ENCODE data around the gene ITPA.
"Not testable (repeated sequence)": the region's sequence is repeated elsewhere in the genome, so short reads cannot be mapped to it uniquely, and the experiment has no call there.

The ITPA gene

DNA sequence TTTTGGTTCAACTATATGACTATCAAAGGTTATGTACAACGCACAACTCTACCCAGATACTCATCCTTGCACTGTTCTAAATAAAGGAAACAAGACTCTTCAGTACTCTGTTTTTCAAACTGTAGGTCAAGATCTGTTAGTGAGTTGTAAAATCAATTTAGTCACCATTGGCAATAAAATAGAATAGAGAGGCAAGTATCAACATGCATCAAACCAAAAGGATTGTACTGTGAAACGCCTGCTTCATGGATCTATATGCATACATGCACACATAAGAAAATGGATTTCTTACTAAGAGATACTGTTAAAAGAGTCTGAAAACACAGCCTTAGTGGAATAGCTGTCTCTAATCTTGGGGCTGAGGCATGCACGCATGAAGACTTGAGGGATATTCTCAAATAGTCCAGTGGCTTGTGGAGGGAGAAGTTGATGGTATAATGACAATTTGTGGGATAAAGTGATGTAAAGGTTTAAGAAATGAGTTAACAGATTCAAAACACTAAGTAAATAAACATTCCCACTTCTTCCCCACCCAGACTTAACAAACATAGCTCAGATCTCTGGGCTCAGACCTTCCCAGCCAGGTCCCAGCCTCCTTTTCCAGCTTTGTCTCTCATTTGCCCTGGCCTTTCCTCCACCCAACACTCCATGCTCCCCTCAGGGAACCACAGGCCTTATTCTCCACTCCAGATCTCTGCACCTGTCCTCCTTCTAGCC, 25.2 kb upstream of the ITPA start:
- no peak for FAIRE-seq
- no peak for DNase-seq (ENCODE audit: insufficient read length, low spot score)
- TF ChIP-seq POLR2A (IDR thresholded peaks at IDR 0.05; ENCODE audit: low read depth, low read length), result no peak

DNA sequence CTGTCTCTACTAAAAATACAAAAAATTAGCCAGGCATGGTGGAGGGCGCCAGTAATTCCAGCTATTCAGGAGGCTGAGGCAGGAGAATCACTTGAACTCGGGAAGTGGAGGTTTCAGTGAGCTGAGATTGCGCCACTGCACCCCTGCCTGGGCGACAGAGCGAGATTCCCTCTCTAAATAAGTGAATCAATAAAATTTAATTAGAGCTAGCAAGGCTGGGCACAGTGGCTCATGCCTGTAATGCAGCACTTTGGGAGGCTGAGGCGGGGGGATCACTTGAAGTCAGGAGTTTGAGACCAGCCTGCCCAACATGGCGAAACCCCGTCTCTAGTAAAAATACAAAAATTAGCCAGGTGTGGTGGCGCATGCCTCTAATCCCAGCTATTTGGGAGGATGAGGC, 21.4 kb upstream of the ITPA start:
- not testable (repeated sequence) for FAIRE-seq; DNase-seq (ENCODE audit: insufficient read length, low spot score)

DNA sequence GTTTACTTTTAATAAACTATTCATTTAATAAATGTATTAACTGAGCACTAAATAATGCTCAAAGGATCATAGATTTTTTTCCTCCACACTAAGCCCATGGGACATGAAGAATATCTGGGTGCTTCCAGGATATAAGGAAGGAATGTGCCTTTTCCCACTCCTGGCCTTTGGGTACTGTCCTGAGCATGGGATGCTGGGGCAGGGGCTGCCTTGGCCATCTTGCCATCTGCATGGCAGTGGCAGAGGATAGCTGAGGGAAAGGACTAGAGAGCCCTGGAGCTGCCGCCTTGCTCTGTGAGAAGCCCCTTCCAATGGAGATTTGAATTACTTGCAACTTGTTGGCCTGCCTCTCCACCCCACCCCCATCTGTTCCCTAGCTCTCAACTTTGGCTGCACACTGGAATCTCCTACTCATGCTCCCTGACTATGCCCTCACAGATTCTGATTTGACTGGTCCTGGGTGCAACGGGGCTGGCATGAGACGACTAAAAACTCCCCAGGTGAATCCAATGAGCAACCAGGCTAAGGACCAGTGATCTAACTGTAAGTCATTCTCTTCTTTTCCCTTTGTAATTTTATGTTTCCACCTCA, 20.4 kb upstream of the ITPA start:
- FAIRE-seq (no peak), DNase-seq (ENCODE audit: insufficient read length, low spot score) (no peak)
- no peak for TF ChIP-seq POLR2A (IDR thresholded peaks at IDR 0.05; ENCODE audit: low read depth, low read length)

- DNase-seq (ENCODE audit: insufficient read length, low spot score) (no peak), FAIRE-seq (no peak)
- no peak for TF ChIP-seq POLR2A (IDR thresholded peaks at IDR 0.05; ENCODE audit: low read depth, low read length)
Observed at GRCh38 chr20:3189561-3190131, 19.7 kb upstream of the ITPA start.

DNA sequence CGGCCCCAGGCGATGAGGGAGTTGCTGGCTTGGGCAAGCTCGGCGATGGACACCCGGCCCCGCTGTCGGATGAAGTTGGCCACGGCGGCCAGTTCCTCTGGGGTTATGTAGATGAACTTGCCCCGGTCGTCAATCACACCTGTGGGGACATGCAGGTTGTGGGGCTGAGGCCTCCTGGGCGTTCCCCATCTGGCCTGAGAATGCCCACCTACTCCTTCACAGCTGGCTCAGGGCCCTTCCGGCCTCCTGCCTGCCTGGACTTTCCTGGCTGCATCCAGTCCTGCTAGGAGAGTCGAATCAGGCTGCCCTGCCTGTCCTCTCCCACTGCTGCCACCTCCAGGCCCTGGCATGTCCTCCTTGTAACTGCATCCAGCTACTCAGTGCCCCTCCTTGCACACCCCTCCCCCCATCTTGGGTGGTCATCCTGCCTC, 18.6 kb upstream of the ITPA start:
- TF ChIP-seq POLR2A (IDR thresholded peaks at IDR 0.05; ENCODE audit: low read depth, low read length), result no peak
- no peak for FAIRE-seq
- no peak for DNase-seq (ENCODE audit: insufficient read length, low spot score)

- no peak for FAIRE-seq
- no peak for DNase-seq (ENCODE audit: insufficient read length, low spot score)
- TF ChIP-seq POLR2A (IDR thresholded peaks at IDR 0.05; ENCODE audit: low read depth, low read length), result no peak
Observed at GRCh38 chr20:3192226-3193015, 16.9 kb upstream of the ITPA start.

- no peak for TF ChIP-seq POLR2A (IDR thresholded peaks at IDR 0.05; ENCODE audit: low read depth, low read length)
- DNase-seq (ENCODE audit: insufficient read length, low spot score) (no peak), FAIRE-seq (no peak)
Observed at GRCh38 chr20:3193806-3194616, 15.3 kb upstream of the ITPA start.

- TF ChIP-seq POLR2A (IDR thresholded peaks at IDR 0.05; ENCODE audit: low read depth, low read length), result no peak
- FAIRE-seq, result no peak
- DNase-seq (ENCODE audit: insufficient read length, low spot score), result no peak
Observed at GRCh38 chr20:3194617-3195280, 14.5 kb upstream of the ITPA start.

- DNase-seq (ENCODE audit: insufficient read length, low spot score), result no peak
Observed at GRCh38 chr20:3195590-3196237, 13.6 kb upstream of the ITPA start.

DNA sequence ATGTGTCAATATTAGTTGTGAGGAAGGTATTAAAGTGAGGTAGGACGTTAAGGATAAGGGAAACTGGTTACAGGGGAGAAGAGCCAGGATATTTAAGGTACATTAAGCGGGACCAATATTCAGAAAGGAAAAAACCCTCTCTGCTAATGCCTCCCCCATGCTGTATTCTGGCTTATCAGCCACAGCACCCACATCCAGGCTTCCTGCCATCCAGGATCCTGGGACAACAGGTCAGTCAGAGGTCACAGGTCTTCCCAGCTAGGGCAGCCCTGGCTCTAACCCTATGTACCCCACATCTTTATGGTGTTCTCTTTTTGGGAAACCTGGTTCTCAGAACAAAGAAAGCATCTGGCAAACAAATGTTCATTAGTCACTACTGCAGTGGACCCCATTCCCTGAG, 10.1 kb upstream of the ITPA start:
- DNase-seq (ENCODE audit: insufficient read length, low spot score), result no peak
- no peak for TF ChIP-seq POLR2A (IDR thresholded peaks at IDR 0.05; ENCODE audit: low read depth, low read length)
- FAIRE-seq, result no peak

More at GRCh38 chr20:3195590-3196237, 13.6 kb upstream of the ITPA start:
- no peak for FAIRE-seq
- TF ChIP-seq POLR2A (IDR thresholded peaks at IDR 0.05; ENCODE audit: low read depth, low read length), result no peak

DNA sequence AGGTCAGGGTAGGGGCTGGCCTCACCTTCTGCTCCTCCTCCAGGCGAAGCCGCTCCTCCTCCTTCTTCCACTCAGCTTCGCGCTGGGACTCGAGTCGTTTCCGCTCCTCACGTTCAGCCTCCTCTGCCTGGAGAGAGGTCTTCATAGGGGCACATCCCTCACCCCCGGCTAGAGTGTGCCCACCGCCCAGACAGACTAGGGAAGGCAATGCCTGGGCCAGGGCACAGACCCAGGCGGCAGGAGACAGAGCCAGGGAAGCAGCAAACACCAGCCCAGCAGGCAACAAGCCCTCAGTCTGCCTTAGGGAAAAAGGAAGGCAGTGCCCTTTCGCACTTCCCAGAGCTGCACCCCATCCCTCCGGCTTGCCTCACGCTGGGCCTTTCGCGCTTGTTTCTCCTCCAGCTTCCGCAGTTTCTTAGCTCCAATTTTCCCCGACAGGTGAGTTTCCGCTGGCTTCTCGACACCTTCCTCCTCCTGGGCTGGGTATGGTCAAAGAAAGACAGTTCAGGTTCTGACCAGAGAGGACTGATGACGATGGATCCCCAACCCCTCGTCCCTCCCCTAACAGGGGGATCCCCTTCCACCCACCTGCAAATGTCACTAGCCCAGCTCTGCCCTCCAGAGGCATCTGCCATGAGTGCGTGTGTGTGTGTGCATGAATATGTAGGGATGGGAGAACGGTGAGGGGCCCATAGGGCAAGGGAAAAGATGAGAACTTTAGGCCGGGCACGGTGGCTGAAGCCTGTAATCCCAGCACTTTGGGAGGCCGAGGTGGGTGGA, 9.1 kb upstream of the ITPA start:
- FAIRE-seq, result no peak
- TF ChIP-seq POLR2A (IDR thresholded peaks at IDR 0.05; ENCODE audit: low read depth, low read length), result no peak
- DNase-seq (ENCODE audit: insufficient read length, low spot score), result no peak

DNA sequence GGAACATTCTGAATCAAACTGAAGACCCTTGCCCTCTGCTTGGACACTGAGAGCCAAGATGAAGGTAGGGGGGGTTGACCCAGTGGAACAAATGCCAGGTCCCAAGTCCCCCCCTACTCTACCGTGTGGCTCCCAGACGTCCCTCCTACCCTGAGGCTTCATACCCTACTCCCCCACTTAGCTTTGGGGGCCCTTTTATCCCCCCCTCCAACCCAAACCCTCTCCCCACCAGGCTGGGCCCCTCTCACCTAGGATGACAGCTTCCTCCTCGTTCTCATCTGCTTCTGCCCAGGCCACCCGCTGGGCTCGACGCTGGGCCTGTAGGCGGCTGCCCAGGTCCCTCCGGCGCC, 6.4 kb upstream of the ITPA start:
- DNase-seq (ENCODE audit: insufficient read length, low spot score), result no peak
- TF ChIP-seq POLR2A (IDR thresholded peaks at IDR 0.05; ENCODE audit: low read depth, low read length), result no peak
- FAIRE-seq, result no peak
